ENCODE measurements around the gene GPC5.

Gene GPC5

DNA sequence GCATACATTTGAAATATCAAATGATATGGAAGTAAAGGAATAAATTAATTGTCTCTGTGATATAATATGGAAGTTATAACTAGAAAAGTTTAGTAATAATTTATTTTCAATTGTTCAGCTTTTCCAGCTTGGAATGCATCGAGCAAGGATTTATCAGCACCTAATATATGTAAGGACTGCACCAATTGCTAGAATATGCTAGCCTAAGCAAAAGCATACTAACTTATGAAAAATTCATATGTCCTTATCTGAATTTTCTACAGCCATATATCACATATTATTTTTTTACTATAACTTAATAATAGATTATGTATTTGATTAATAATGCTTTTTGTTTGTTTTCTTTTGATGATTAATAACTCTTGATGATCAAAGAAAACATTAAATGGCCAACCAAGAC lies 979.0 kb downstream of the GPC5 start:
- no peaks in the 10 kb centered on the region for H3K79me2 ChIP-seq (ENCODE audit: insufficient read depth, low read depth)
- TF ChIP-seq, protein P1, sequence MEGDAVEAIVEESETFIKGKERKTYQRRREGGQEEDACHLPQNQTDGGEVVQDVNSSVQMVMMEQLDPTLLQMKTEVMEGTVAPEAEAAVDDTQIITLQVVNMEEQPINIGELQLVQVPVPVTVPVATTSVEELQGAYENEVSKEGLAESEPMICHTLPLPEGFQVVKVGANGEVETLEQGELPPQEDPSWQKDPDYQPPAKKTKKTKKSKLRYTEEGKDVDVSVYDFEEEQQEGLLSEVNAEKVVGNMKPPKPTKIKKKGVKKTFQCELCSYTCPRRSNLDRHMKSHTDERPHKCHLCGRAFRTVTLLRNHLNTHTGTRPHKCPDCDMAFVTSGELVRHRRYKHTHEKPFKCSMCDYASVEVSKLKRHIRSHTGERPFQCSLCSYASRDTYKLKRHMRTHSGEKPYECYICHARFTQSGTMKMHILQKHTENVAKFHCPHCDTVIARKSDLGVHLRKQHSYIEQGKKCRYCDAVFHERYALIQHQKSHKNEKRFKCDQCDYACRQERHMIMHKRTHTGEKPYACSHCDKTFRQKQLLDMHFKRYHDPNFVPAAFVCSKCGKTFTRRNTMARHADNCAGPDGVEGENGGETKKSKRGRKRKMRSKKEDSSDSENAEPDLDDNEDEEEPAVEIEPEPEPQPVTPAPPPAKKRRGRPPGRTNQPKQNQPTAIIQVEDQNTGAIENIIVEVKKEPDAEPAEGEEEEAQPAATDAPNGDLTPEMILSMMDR (conservative IDR thresholded peaks at IDR 0.05; ENCODE audit: low read depth, low read length), result no peak
- no peak overlapping the region for H3K27ac ChIP-seq
- no peak overlapping the region for H3K9ac ChIP-seq
- no peak overlapping the region for H2AFZ ChIP-seq (ENCODE audit: low read depth)
- H3K27me3 ChIP-seq (ENCODE audit: insufficient read depth, low read depth), result no peaks in the 10 kb centered on the region
- no peaks in the 10 kb centered on the region for H3K36me3 ChIP-seq (ENCODE audit: insufficient read depth)
- H3K4me1 ChIP-seq (ENCODE audit: low read depth, poor library complexity, severe bottlenecking), result no peaks in the 10 kb centered on the region
- no peak overlapping the region for H3K4me3 ChIP-seq (IDR thresholded peaks at IDR 0.05; ENCODE audit: insufficient read depth, low read depth, low read length)
- no peak overlapping the region for H3K4me2 ChIP-seq
- no peaks in the 10 kb centered on the region for H4K20me1 ChIP-seq (ENCODE audit: insufficient read depth)

DNA sequence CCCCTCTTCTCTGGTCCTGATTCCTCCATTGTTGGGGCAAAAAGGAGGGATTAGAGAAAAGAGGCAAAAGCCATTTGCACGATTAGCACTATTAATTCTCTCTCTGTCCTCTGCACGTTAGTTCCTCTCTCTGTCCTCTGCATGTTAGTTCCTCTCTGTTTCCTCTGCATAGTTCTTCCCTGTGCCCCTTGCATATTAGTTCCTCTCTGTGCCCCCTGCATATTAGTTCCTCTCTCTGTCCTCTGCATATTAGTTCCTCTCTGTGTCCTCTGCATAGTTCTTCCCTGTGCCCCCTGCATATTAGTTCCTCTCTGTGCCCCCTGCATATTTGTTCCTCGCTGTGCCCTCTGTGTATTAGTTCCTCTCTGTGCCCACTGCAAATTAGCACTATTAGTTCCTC lies 981.0 kb downstream of the GPC5 start:
- H3K4me3 ChIP-seq (IDR thresholded peaks at IDR 0.05; ENCODE audit: insufficient read depth, low read depth, low read length), result no peak overlapping the region
- no peaks in the 10 kb centered on the region for H3K4me1 ChIP-seq (ENCODE audit: low read depth, poor library complexity, severe bottlenecking)
- no peaks in the 10 kb centered on the region for H3K36me3 ChIP-seq (ENCODE audit: insufficient read depth)
- TF ChIP-seq, protein P1 (conservative IDR thresholded peaks at IDR 0.05; ENCODE audit: low read depth, low read length), result no peak
- H2AFZ ChIP-seq (ENCODE audit: low read depth), result no peak overlapping the region
- H3K27me3 ChIP-seq (ENCODE audit: insufficient read depth, low read depth), result no peaks in the 10 kb centered on the region
- no peak overlapping the region for H3K4me2 ChIP-seq
- no peaks in the 10 kb centered on the region for H3K79me2 ChIP-seq (ENCODE audit: insufficient read depth, low read depth)
- H4K20me1 ChIP-seq (ENCODE audit: insufficient read depth), result no peaks in the 10 kb centered on the region
- H3K9ac ChIP-seq, result no peak overlapping the region
- no peak overlapping the region for H3K27ac ChIP-seq

GRCh38 chr13:92384410-92384809 lies 986.0 kb downstream of the GPC5 start:
- TF ChIP-seq, protein P1 (conservative IDR thresholded peaks at IDR 0.05; ENCODE audit: low read depth, low read length), result no peak
- no peak overlapping the region for H2AFZ ChIP-seq (ENCODE audit: low read depth)
- no peak overlapping the region for H3K4me2 ChIP-seq
- H3K27ac ChIP-seq, result no peak overlapping the region
- no peaks in the 10 kb centered on the region for H3K36me3 ChIP-seq (ENCODE audit: insufficient read depth)
- no peaks in the 10 kb centered on the region for H4K20me1 ChIP-seq (ENCODE audit: insufficient read depth)
- H3K4me1 ChIP-seq (ENCODE audit: low read depth, poor library complexity, severe bottlenecking), result peaks cover 10% of the 10 kb centered on the region
- no peak overlapping the region for H3K9ac ChIP-seq
- no peaks in the 10 kb centered on the region for H3K79me2 ChIP-seq (ENCODE audit: insufficient read depth, low read depth)
- H3K4me3 ChIP-seq (IDR thresholded peaks at IDR 0.05; ENCODE audit: insufficient read depth, low read depth, low read length), result no peak overlapping the region
- no peaks in the 10 kb centered on the region for H3K27me3 ChIP-seq (ENCODE audit: insufficient read depth, low read depth)

- TF ChIP-seq, protein P1 (conservative IDR thresholded peaks at IDR 0.05; ENCODE audit: low read depth, low read length), result no peak
- no peak overlapping the region for H3K9ac ChIP-seq
Observed at GRCh38 chr13:92387245-92387644, 988.8 kb downstream of the GPC5 start.

More at GRCh38 chr13:92387245-92387644, 988.8 kb downstream of the GPC5 start:
- peaks cover 27% of the 10 kb centered on the region for H3K4me1 ChIP-seq (ENCODE audit: low read depth, poor library complexity, severe bottlenecking)
- no peaks in the 10 kb centered on the region for H3K79me2 ChIP-seq (ENCODE audit: insufficient read depth, low read depth)
- H4K20me1 ChIP-seq (ENCODE audit: insufficient read depth), result no peaks in the 10 kb centered on the region
- H2AFZ ChIP-seq (ENCODE audit: low read depth), result no peak overlapping the region
- no peak overlapping the region for H3K4me3 ChIP-seq (IDR thresholded peaks at IDR 0.05; ENCODE audit: insufficient read depth, low read depth, low read length)
- no peaks in the 10 kb centered on the region for H3K36me3 ChIP-seq (ENCODE audit: insufficient read depth)
- no peak overlapping the region for H3K27ac ChIP-seq
- H3K4me2 ChIP-seq, result no peak overlapping the region
- H3K27me3 ChIP-seq (ENCODE audit: insufficient read depth, low read depth), result no peaks in the 10 kb centered on the region
